Hepatocyte (in vitro differentiated cells): ENCODE measurements around the gene CENPP. TPM values are rescaled to one million over a fixed set of nuclear protein-coding genes. Genes with fewer than 3 reads are reported as not detected.

Experiments used
- DNase-seq: peaks from one replicate; pipeline ENCODE4 v3.0.0-alpha.2; 2016; ENCODE audit warnings: low spot score
- H2AFZ ChIP-seq: fragments of 200-600 bp; sonication (generic); 2 replicates; pipeline ENCODE4 v1.6.0; 2016; ENCODE audit warnings: antibody characterized with exemption, mild to moderate bottlenecking
- H3K27ac ChIP-seq: fragments of 200-600 bp; sonication (generic); 2 replicates; pipeline ENCODE4 v1.5.1; 2016; ENCODE audit warnings: mild to moderate bottlenecking
- H3K27me3 ChIP-seq: fragments of 200-600 bp; sonication (generic); 2 replicates; pipeline ENCODE4 v1.6.1; 2016
- H3K36me3 ChIP-seq: fragments of 200-600 bp; sonication (generic); replicated peaks from 2 replicates; pipeline ENCODE4 v1.5.1; 2016; ENCODE audit warnings: low read depth; ENCODE audit not compliant: insufficient read depth
- H3K4me1 ChIP-seq: fragments of 200-600 bp; sonication (generic); 2 replicates; pipeline ENCODE4 v1.5.1; 2016; ENCODE audit warnings: mild to moderate bottlenecking, moderate library complexity; ENCODE audit not compliant: insufficient read depth
- H3K4me2 ChIP-seq: fragments of 200-600 bp; sonication (generic); 2 replicates; pipeline ENCODE4 v1.6.0; 2016
- H3K4me3 ChIP-seq: fragments of 200-600 bp; sonication (generic); 2 replicates; pipeline ENCODE4 v1.5.1; 2016; ENCODE audit warnings: mild to moderate bottlenecking
- H3K79me2 ChIP-seq: fragments of 200-600 bp; sonication (generic); 2 replicates; pipeline ENCODE4 v1.6.0; 2017; ENCODE audit warnings: mild to moderate bottlenecking
- H3K9me2 ChIP-seq: fragments of 200-600 bp; sonication (generic); replicated peaks from 2 replicates; pipeline ENCODE4 v1.6.0; 2017; ENCODE audit warnings: mild to moderate bottlenecking; ENCODE audit not compliant: insufficient read depth
- H3K9me3 ChIP-seq: fragments of 200-600 bp; sonication (generic); 2 replicates; pipeline ENCODE4 v1.5.1; 2016; ENCODE audit warnings: low read depth, mild to moderate bottlenecking
- H4K20me1 ChIP-seq: fragments of 200-600 bp; sonication (generic); 2 replicates; pipeline ENCODE4 v1.6.0; 2016; ENCODE audit warnings: mild to moderate bottlenecking; ENCODE audit not compliant: insufficient read depth, poor library complexity, severe bottlenecking
- CTCF ChIP-seq: fragments of 200-600 bp; sonication (generic); IDR thresholded peaks from 2 replicates; pipeline ENCODE4 v1.5.1; 2016; ENCODE audit warnings: antibody characterized with exemption, mild to moderate bottlenecking; ENCODE audit not compliant: poor library complexity
- EZH2 ChIP-seq: fragments of 200-600 bp; sonication (generic); IDR thresholded peaks from 2 replicates; pipeline ENCODE4 v1.6.1; 2016; ENCODE audit warnings: antibody characterized with exemption, mild to moderate bottlenecking, borderline replicate concordance
- EZH2phosphoT487 ChIP-seq: fragments of 200-600 bp; sonication (generic); IDR thresholded peaks from one replicate; pipeline ENCODE4 v1.6.1; 2018; ENCODE audit warnings: antibody characterized with exemption, mild to moderate bottlenecking, low read depth, moderate library complexity; ENCODE audit not compliant: unreplicated experiment, severe bottlenecking
- WGBS: methylation state at CpG from one replicate; pipeline ENCODE4 v1.1.6; 2016; ENCODE audit warnings: low lambda C conversion rate; ENCODE audit errors: missing lambda C conversion rate; 5-methylcytosine and 5-hydroxymethylcytosine counted together
- polyA plus RNA-seq: library from polyadenylated mRNA; unstranded; fragments of >200 nt; fragmentation: Nextera tagmentation; extraction: Ambion mirVana; gene quantifications from 2 replicates; pipeline ENCODE4 v1.2.1, GENCODE V29; 2016
- total RNA-seq: library from RNA; depleted of rRNA; stranded (reverse); fragments of >200 nt; gene quantifications from 2 replicates; pipeline ENCODE4 v1.2.3, GENCODE V29; 2014

Gene CENPP
- total and polyA plus RNA-seq, 2 experiments from 2014 or later, result 5.1 to 5.9 TPM

- TF ChIP-seq EZH2 (no peak), CTCF (no peak), EZH2phosphoT487 (no peak)
Measured at GRCh38 chr9:92517046-92517445, 191.3 kb downstream of the CENPP start.

GRCh38 chr9:92518199-92518598, 192.4 kb downstream of the CENPP start:
- Histone ChIP-seq H3K9me3 (no peaks in the 10 kb centered on the region), H3K9me2 (no peaks in the 10 kb centered on the region), H3K4me2 (no peak overlapping the region), H3K27ac (no peak overlapping the region), H3K36me3 (no peaks in the 10 kb centered on the region), H3K27me3 (no peaks in the 10 kb centered on the region), H4K20me1 (no peaks in the 10 kb centered on the region), H3K4me1 (peaks cover 7% of the 10 kb centered on the region), H2AFZ (no peak overlapping the region), H3K4me3 (no peak overlapping the region), H3K79me2 (no peaks in the 10 kb centered on the region)
- TF ChIP-seq CTCF, result no peak
- no peak for TF ChIP-seq EZH2
- TF ChIP-seq EZH2phosphoT487, result no peak
- WGBS, result 85% methylated on average over 4 of the region's 4 CpGs
- DNase-seq, result no peak

More at GRCh38 chr9:92517046-92517445, 191.3 kb downstream of the CENPP start:
- no peaks in the 10 kb centered on the region for H3K27me3 ChIP-seq
- no peak overlapping the region for H3K4me2 ChIP-seq
- no peaks in the 10 kb centered on the region for H3K9me2 ChIP-seq
- H3K79me2 ChIP-seq, result no peaks in the 10 kb centered on the region
- no peak for DNase-seq
- no peak overlapping the region for H3K27ac ChIP-seq
- no peaks in the 10 kb centered on the region for H4K20me1 ChIP-seq
- 41% methylated on average over 3 of the region's 3 CpGs for WGBS
- no peaks in the 10 kb centered on the region for H3K9me3 ChIP-seq
- H3K4me3 ChIP-seq, result no peak overlapping the region
- no peaks in the 10 kb centered on the region for H3K36me3 ChIP-seq
- peaks cover 10% of the 10 kb centered on the region for H3K4me1 ChIP-seq
- no peak overlapping the region for H2AFZ ChIP-seq

- peaks cover 11% of the 10 kb centered on the region for H3K4me1 ChIP-seq
- H2AFZ ChIP-seq, result no peak overlapping the region
- TF ChIP-seq EZH2, result no peak
- no peak for TF ChIP-seq CTCF
- TF ChIP-seq EZH2phosphoT487, result no peak
- no peaks in the 10 kb centered on the region for H3K9me3 ChIP-seq
- 96% methylated on average over 2 of the region's 2 CpGs for WGBS
- no peaks in the 10 kb centered on the region for H3K79me2 ChIP-seq
- H4K20me1 ChIP-seq, result no peaks in the 10 kb centered on the region
- H3K9me2 ChIP-seq, result no peaks in the 10 kb centered on the region
- no peak overlapping the region for H3K4me3 ChIP-seq
- H3K27ac ChIP-seq, result no peak overlapping the region
- no peaks in the 10 kb centered on the region for H3K36me3 ChIP-seq
- DNase-seq, result no peak
- no peak overlapping the region for H3K4me2 ChIP-seq
- no peaks in the 10 kb centered on the region for H3K27me3 ChIP-seq
Measured at GRCh38 chr9:92520837-92521236, 195.1 kb downstream of the CENPP start.
